AG10803 (cell line): ENCODE results near the gene TPH1.

ENCODE experiments used
- DNase-seq: peaks from one replicate; pipeline ENCODE4 v3.0.0; 2010; ENCODE audit warnings: low read depth
- H3K4me3 ChIP-seq: 2 replicates; pipeline ENCODE4 v1.5.1; 2011; ENCODE audit warnings: mild to moderate bottlenecking, low read length, control low read depth
- CTCF ChIP-seq: conservative IDR thresholded peaks from 2 replicates; pipeline ENCODE4 v1.5.1; 2011; ENCODE audit warnings: mild to moderate bottlenecking, low read length, control low read depth, inconsistent platforms

TPH1 gene

GRCh38 chr11:18078909-18079308 is 32.8 kb upstream of the TPH1 start:
- no peak for TF ChIP-seq CTCF
- H3K4me3 ChIP-seq: no peak overlapping the region
- no peak for DNase-seq

DNA sequence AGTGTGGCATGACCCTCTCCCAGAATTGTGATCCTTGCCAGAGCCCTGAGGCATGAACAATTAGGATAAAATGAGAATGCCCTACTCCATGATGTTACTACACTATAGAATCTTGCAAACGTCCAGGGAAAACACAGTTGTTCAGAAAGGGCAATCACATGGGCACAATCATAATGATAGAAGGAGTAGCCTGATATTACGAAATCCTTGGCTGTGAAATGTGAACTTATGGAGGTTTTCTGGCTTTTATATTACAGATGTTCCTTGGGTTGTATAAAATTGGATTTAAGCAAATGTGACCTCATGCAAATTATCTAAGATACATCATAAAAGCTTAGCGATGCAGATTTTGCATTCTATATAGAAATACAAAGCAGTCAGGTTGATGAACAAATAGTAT is 29.4 kb upstream of the TPH1 start:
- no peak for TF ChIP-seq CTCF
- H3K4me3 ChIP-seq: no peak overlapping the region
- DNase-seq: no peak

GRCh38 chr11:18071098-18071705 is 25.1 kb upstream of the TPH1 start:
- DNase-seq: no peak
- H3K4me3 ChIP-seq: no peak overlapping the region
- TF ChIP-seq CTCF: no peak

GRCh38 chr11:18067372-18067771 is 21.3 kb upstream of the TPH1 start:
- TF ChIP-seq CTCF: no peak
- DNase-seq: no peak
- H3K4me3 ChIP-seq: no peak overlapping the region

DNA sequence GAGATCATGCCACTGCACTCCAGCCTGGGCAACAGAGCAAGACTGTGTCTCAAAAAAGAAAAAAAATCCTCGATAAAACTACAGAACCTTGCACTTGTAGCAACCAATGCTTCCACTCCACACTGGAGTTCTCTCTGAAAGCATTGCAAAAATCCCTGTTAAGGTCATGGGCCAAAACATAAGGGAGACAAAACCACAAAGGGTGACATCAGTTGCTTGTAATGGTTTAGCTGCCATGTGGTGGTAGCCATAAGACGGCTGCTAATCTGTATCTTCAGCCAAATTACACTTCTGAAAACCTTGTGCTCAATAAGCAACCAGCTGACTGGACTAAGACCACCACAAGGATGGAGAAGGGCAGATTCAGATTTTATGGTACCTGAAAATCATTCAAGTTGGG is 20.6 kb upstream of the TPH1 start:
- DNase-seq: peak; percentile 44
- no peak for TF ChIP-seq CTCF

GRCh38 chr11:18065572-18065971 is 19.5 kb upstream of the TPH1 start:
- TF ChIP-seq CTCF: no peak
- DNase-seq: no peak
- no peak overlapping the region for H3K4me3 ChIP-seq

More for the DNA sequence above, 20.6 kb upstream of the TPH1 start:
- H3K4me3 ChIP-seq: no peak overlapping the region

DNA sequence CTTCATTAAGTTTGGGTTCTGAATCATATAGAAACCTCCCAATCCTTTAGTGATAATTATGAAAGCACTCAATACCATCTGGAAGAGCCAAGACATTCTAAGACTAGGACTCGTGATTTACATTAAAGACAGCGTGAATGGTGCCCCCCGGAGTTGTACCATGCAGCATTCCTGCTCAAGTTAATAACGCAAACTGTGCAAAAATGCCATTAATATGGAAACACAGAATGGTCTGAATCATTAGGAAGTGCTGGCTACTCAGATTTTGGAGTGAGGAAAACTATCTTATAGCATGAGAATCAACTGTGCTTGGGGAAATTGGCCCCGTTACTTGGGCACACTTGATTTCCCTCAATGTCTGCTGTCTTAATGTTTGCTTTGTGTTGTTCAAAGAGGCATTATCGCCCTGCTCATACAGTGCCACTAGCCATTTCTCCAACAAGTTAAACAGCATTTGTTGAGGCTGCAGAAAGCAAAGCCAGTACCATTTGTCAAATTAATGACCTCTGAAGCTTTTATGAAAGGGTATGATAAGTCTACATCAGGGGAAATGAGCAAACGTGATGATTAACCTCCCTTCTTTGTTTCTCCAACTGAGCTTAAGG is 18.5 kb upstream of the TPH1 start:
- no peak overlapping the region for H3K4me3 ChIP-seq
- no peak for TF ChIP-seq CTCF
- no peak for DNase-seq
